Measurements from ENCODE around the gene TBC1D30. TPM values are rescaled to one million over a fixed set of nuclear protein-coding genes. Genes with fewer than 3 reads are reported as not detected.

The TBC1D30 gene
- total RNA-seq, 1 experiment from 2014 or later = 8.9 TPM

- peaks cover 2% of the 10 kb centered on the region; the same call in 1 of the 2 replicates for H3K27me3 ChIP-seq (ENCODE audit: control insufficient read depth, insufficient read depth, low read length)
- TF ChIP-seq REST (IDR thresholded peaks at IDR 0.05; ENCODE audit: insufficient read depth in 1 of 2, low read depth in 2 of 2, low read length in 1 of 2) = no peak
- H3K9me3 ChIP-seq (ENCODE audit: control insufficient read depth, insufficient read depth, low read depth, low read length) = no peaks in the 10 kb centered on the region
- no peak for DNase-seq (ENCODE audit: low read depth, low spot score)
- H3K36me3 ChIP-seq (ENCODE audit: control insufficient read depth, insufficient read depth, low read length) = no peaks in the 10 kb centered on the region
- ATAC-seq = no peak
- H3K4me3 ChIP-seq (ENCODE audit: low read depth in 2 of 2, low read length in 2 of 2) = no peak overlapping the region
- intact Hi-C loops (cut with micrococcal nuclease; ENCODE audit: unreplicated experiment) (no loop called here), in situ Hi-C loops (cut with HindIII; ENCODE audit: low pct_unique_long_range_greater_than_20kb, low sequenced_read_pairs) (no loop called here)
- ChIA-PET POLR2A (no interaction called here), CTCF (no interaction called here)
- H3K27ac ChIP-seq (ENCODE audit: low read length) = no peak overlapping the region
- no TSS peak for BruUV-seq (replicated peaks)
- H3K4me1 ChIP-seq (ENCODE audit: control insufficient read depth, insufficient read depth, low read length) = no peaks in the 10 kb centered on the region
Measured at GRCh38 chr12:64877363-64878004, 53.0 kb downstream of the TBC1D30 start.

- Histone ChIP-seq H3K36me3 (ENCODE audit: control insufficient read depth, insufficient read depth, low read length) (no peaks in the 10 kb centered on the region), H3K4me3 (ENCODE audit: low read depth in 2 of 2, low read length in 2 of 2) (no peak overlapping the region), H3K27me3 (ENCODE audit: control insufficient read depth, insufficient read depth, low read length) (peaks cover 2% of the 10 kb centered on the region; the same call in 1 of the 2 replicates), H3K27ac (ENCODE audit: low read length) (no peak overlapping the region), H3K4me1 (ENCODE audit: control insufficient read depth, insufficient read depth, low read length) (no peaks in the 10 kb centered on the region), H3K9me3 (ENCODE audit: control insufficient read depth, insufficient read depth, low read depth, low read length) (no peaks in the 10 kb centered on the region)
- intact Hi-C loops (cut with micrococcal nuclease; ENCODE audit: unreplicated experiment) = no loop called here
- no peak for ATAC-seq
- no peak for TF ChIP-seq SIN3A (IDR thresholded peaks at IDR 0.05; ENCODE audit: borderline replicate concordance, insufficient read depth, low read depth, low read length)
- no peak for TF ChIP-seq CTCF (IDR thresholded peaks at IDR 0.05)
- no peak for TF ChIP-seq TCF7L2 (IDR thresholded peaks at IDR 0.05; ENCODE audit: low read depth, low read length)
- TF ChIP-seq REST (IDR thresholded peaks at IDR 0.05; ENCODE audit: insufficient read depth in 1 of 2, low read depth in 2 of 2, low read length in 1 of 2) = no peak
- no peak for TF ChIP-seq POLR2AphosphoS5 (IDR thresholded peaks at IDR 0.05; ENCODE audit: low read depth, low read length)
- ChIA-PET CTCF (no interaction called here), POLR2A (interaction anchor here (0.7 kb wide), 1 partner anchor 33 kb away, joined by 3 read pairs; no protein-coding TSS in a partner anchor)
- DNase-seq (ENCODE audit: low read depth, low spot score) = no peak
- no TSS peak for BruUV-seq (replicated peaks)
- in situ Hi-C loops (cut with HindIII; ENCODE audit: low pct_unique_long_range_greater_than_20kb, low sequenced_read_pairs) = no loop called here
Measured at GRCh38 chr12:64882687-64883086, 58.2 kb downstream of the TBC1D30 start.

Measured in Panc1 (cell line).